ENCODE measurements around the gene TMEM41A.
A peak's percentile ranks its signal among the peaks of the same experiment; 100 is the strongest.

TMEM41A gene

GRCh38 chr3:185498503-185499396 is at the start of gene TMEM41A:
TSS of gene TMEM41A (minus strand) at chr3:185499035. CDS start at chr3:185498961, 74 bp downstream.
- H4K20me1 ChIP-seq (ENCODE audit: insufficient read depth, low read length), result no peaks in the 10 kb centered on the region
- no peaks in the 10 kb centered on the region for H3K9me3 ChIP-seq (ENCODE audit: low read length)
- no peaks in the 10 kb centered on the region for H3F3A ChIP-seq (ENCODE audit: insufficient read depth, low read length)
- peak within 1 kb of the TSS; percentile 37 for H3K27ac ChIP-seq (ENCODE audit: low read depth, low read length, poor library complexity, severe bottlenecking)
- H3K9ac ChIP-seq (ENCODE audit: low read length), result peak within 1 kb of the TSS; percentile 76
- H3K27me3 ChIP-seq (ENCODE audit: insufficient read depth, low read length), result no peaks in the 10 kb centered on the region
- H3K4me1 ChIP-seq (ENCODE audit: insufficient read depth, low read length, severe bottlenecking), result peaks cover 12% of the 10 kb centered on the region
- peaks cover 29% of the 10 kb centered on the region for H3K36me3 ChIP-seq (ENCODE audit: insufficient read depth, low read length)
- peak within 1 kb of the TSS; percentile 71 for H3K4me3 ChIP-seq (ENCODE audit: low read depth, low read length, poor library complexity, severe bottlenecking)
- H3K4me2 ChIP-seq (ENCODE audit: low read length), result peak within 1 kb of the TSS; percentile 61
- TF ChIP-seq EZH2 (IDR thresholded peaks at IDR 0.05; ENCODE audit: borderline replicate concordance, low read length) (no peak), CTCF (IDR thresholded peaks at IDR 0.05; ENCODE audit: low read length) (no peak)
- H3K79me2 ChIP-seq (ENCODE audit: insufficient read depth, low read length), result 0 out of 2 replicates have a peak, but pooled peaks cover 6% of the 10 kb centered on the region
- H2AFZ ChIP-seq (ENCODE audit: low read length), result peak within 1 kb of the TSS; percentile 77
- no peaks in the 10 kb centered on the region for H3K9me2 ChIP-seq (ENCODE audit: low read depth, low read length)

GRCh38 chr3:185540695-185541094 is 41.9 kb upstream of the TMEM41A start:
- no peak overlapping the region for H3K27ac ChIP-seq (ENCODE audit: low read depth, low read length, poor library complexity, severe bottlenecking)

DNA sequence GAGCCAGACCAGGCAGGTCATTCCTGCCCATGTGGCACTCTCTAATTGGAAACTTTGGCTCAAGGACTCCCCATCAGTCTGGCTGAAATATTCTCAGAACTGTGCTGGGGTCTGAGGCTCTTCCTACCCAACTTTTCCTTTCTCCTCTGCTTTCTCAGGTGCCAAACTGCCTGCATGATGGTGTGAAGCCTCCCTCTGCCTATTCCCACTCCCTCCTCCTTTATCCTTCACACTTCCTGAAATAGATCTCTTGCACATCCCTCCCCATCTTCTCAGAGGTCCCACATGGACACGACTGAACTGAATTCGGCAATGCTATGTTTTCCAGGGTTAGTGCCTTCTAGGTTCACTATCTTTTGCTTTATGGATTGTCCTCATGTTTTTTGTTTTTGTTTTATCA is 41.1 kb upstream of the TMEM41A start:
- Histone ChIP-seq H3K9ac (ENCODE audit: low read length) (no peak overlapping the region), H3K27ac (ENCODE audit: low read depth, low read length, poor library complexity, severe bottlenecking) (no peak overlapping the region), H3K4me1 (ENCODE audit: insufficient read depth, low read length, severe bottlenecking) (no peaks in the 10 kb centered on the region), H3K4me2 (ENCODE audit: low read length) (no peak overlapping the region), H3K36me3 (ENCODE audit: insufficient read depth, low read length) (no peaks in the 10 kb centered on the region), H4K20me1 (ENCODE audit: insufficient read depth, low read length) (no peaks in the 10 kb centered on the region), H3K4me3 (ENCODE audit: low read depth, low read length, poor library complexity, severe bottlenecking) (no peak overlapping the region), H3K9me2 (ENCODE audit: low read depth, low read length) (peaks cover 2% of the 10 kb centered on the region; the same call in 1 of the 2 replicates), H3F3A (ENCODE audit: insufficient read depth, low read length) (no peaks in the 10 kb centered on the region), H3K27me3 (ENCODE audit: insufficient read depth, low read length) (no peaks in the 10 kb centered on the region; the same call in 1 of the 2 replicates), H3K79me2 (ENCODE audit: insufficient read depth, low read length) (no peaks in the 10 kb centered on the region), H2AFZ (ENCODE audit: low read length) (no peak overlapping the region), H3K9me3 (ENCODE audit: low read length) (no peaks in the 10 kb centered on the region)
- TF ChIP-seq EZH2 (IDR thresholded peaks at IDR 0.05; ENCODE audit: borderline replicate concordance, low read length), result no peak
- TF ChIP-seq CTCF (IDR thresholded peaks at IDR 0.05; ENCODE audit: low read length), result no peak

More at GRCh38 chr3:185540695-185541094, 41.9 kb upstream of the TMEM41A start:
- no peak overlapping the region for H2AFZ ChIP-seq (ENCODE audit: low read length)
- H3F3A ChIP-seq (ENCODE audit: insufficient read depth, low read length), result no peaks in the 10 kb centered on the region
- H3K9me3 ChIP-seq (ENCODE audit: low read length), result no peaks in the 10 kb centered on the region
- peaks cover 2% of the 10 kb centered on the region; the same call in 1 of the 2 replicates for H3K9me2 ChIP-seq (ENCODE audit: low read depth, low read length)
- TF ChIP-seq EZH2 (IDR thresholded peaks at IDR 0.05; ENCODE audit: borderline replicate concordance, low read length) (no peak), CTCF (IDR thresholded peaks at IDR 0.05; ENCODE audit: low read length) (no peak)
- no peaks in the 10 kb centered on the region for H3K27me3 ChIP-seq (ENCODE audit: insufficient read depth, low read length)
- no peaks in the 10 kb centered on the region for H3K4me1 ChIP-seq (ENCODE audit: insufficient read depth, low read length, severe bottlenecking)
- H4K20me1 ChIP-seq (ENCODE audit: insufficient read depth, low read length), result no peaks in the 10 kb centered on the region
- no peaks in the 10 kb centered on the region for H3K36me3 ChIP-seq (ENCODE audit: insufficient read depth, low read length)
- H3K4me2 ChIP-seq (ENCODE audit: low read length), result no peak overlapping the region
- H3K4me3 ChIP-seq (ENCODE audit: low read depth, low read length, poor library complexity, severe bottlenecking), result no peak overlapping the region
- H3K9ac ChIP-seq (ENCODE audit: low read length), result no peak overlapping the region
- H3K79me2 ChIP-seq (ENCODE audit: insufficient read depth, low read length), result no peaks in the 10 kb centered on the region

Data from OCI-LY1 (cell line).